Spinal cord (tissue), 10 donors: Measurements from ENCODE around the gene PLA2G2F. TPM values are rescaled to one million over a fixed set of nuclear protein-coding genes. Genes with fewer than 3 reads are reported as not detected.

Experiments used
- DNase-seq, 6 donors: peaks; one replicate each; pipeline versions ENCODE4 v3.0.0 to v3.0.0-alpha.2; 2013 to 2015; ENCODE audit warnings: low spot score in 6 of 6, low read depth in 4 of 6
- H3K27ac ChIP-seq: one replicate; pipeline ENCODE4 v1.5.1; 2013; ENCODE audit warnings: low read depth, low read length, control low read depth
- H3K27me3 ChIP-seq: one replicate; pipeline ENCODE4 v1.6.1; 2013; ENCODE audit warnings: low read length; ENCODE audit not compliant: control insufficient read depth, insufficient read depth
- H3K36me3 ChIP-seq: one replicate; pipeline ENCODE4 v1.6.1; 2013; ENCODE audit warnings: low read length; ENCODE audit not compliant: control insufficient read depth, insufficient read depth
- H3K4me1 ChIP-seq: one replicate; pipeline ENCODE4 v1.6.1; 2013; ENCODE audit warnings: low read length; ENCODE audit not compliant: control insufficient read depth, insufficient read depth
- H3K4me3 ChIP-seq: one replicate; pipeline ENCODE4 v1.5.1; 2013; ENCODE audit warnings: low read depth, low read length, control low read depth
- H3K9me3 ChIP-seq: one replicate; pipeline ENCODE4 v1.6.1; 2013; ENCODE audit warnings: low read length; ENCODE audit not compliant: control insufficient read depth, insufficient read depth
- WGBS: methylation state at CpG from one replicate; pipeline ENCODE4 v1.1.5; 2013; ENCODE audit warnings: missing lambda C conversion rate; ENCODE audit not compliant: insufficient coverage; 5-methylcytosine and 5-hydroxymethylcytosine counted together
- polyA plus RNA-seq, 2 donors: library from polyadenylated mRNA; unstranded; fragments of 120-200 nt; gene quantifications; one replicate each; pipeline ENCODE4 v1.2.1, GENCODE V29; 2013; ENCODE audit not compliant: insufficient read length in 2 of 2
- total RNA-seq, 2 donors: library from RNA; depleted of rRNA in 1 of 2; stranded (reverse); fragments of 120-200 nt in 1 of 2; fragments of >200 nt in 1 of 2; gene quantifications; one replicate each; pipeline versions ENCODE4 v1.2.3 to v1.2.4, GENCODE V29; 2013 to 2014
- donor health status: healthy.

Gene PLA2G2F
- total and polyA plus RNA-seq, 4 donors, result not detected

GRCh38 chr1:20185834-20186782 lies 47.0 kb downstream of the PLA2G2F start, which contains the start of the genes PLA2G2C and UBXN10:
Gene PLA2G2C (minus strand): TSS chr1:20186518. CDS start chr1:20177363, 9,155 bp downstream.
Gene UBXN10 (plus strand): TSS chr1:20186096. CDS start chr1:20190562, 4,466 bp downstream.
- DNase-seq, result peak in 3 of 6 donors; percentile 36 to 77 (median 70)
- peaks cover 5% of the 10 kb centered on the region for H3K27me3 ChIP-seq
- peaks cover 26% of the 10 kb centered on the region for H3K4me1 ChIP-seq
- peak within 1 kb of the TSS; percentile 46 for H3K4me3 ChIP-seq
- peak within 1 kb of the TSS; percentile 55 for H3K27ac ChIP-seq
- no peaks in the 10 kb centered on the region for H3K36me3 ChIP-seq
- 3% methylated on average over 45 of the region's 52 CpGs for WGBS
- no peaks in the 10 kb centered on the region for H3K9me3 ChIP-seq

DNA sequence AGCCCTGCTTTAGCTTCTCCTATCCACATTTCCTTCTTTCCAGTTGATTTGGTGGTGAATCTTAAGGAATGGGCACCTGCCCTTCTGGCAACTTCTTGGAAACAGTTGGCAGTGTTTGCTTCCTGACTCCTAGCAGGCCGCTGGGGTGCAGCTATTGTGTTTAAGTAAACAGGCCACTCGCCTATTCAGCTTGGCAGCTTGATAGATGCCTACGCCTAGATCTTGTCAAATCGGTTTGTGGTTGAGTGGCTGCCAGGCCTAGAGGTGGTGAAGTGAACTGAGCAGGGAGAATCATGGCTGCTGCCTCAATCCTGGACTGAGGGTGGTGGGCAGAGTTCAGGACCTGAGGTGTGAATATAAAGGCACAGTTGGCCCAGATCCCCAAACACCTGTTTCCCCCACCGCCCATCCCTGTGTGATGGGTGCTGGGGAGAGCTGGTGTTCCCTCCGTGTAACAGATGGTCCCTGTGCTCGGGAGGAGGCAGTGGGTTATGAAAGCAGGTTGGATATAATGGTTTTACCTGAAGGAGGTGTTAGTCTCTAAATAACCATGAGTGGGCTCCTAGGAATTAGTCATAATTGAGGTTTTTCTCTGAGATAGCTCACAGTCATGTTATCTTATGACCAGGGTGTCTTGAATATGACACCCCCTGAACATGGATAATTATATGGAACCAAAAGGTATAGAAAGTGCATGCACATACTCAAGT lies 48.1 kb downstream of the PLA2G2F start:
- no peak overlapping the region for H3K4me3 ChIP-seq
- peak overlapping the region; percentile 55 for H3K27ac ChIP-seq
- no peaks in the 10 kb centered on the region for H3K36me3 ChIP-seq
- H3K9me3 ChIP-seq, result no peaks in the 10 kb centered on the region
- peak in 2 of 6 donors; percentile 52 to 66 for DNase-seq
- H3K27me3 ChIP-seq, result peaks cover 5% of the 10 kb centered on the region
- 47% methylated on average over 6 of the region's 7 CpGs for WGBS
- H3K4me1 ChIP-seq, result peaks cover 30% of the 10 kb centered on the region

GRCh38 chr1:20187813-20188454 lies 48.8 kb downstream of the PLA2G2F start:
- Histone ChIP-seq H3K27me3 (peaks cover 5% of the 10 kb centered on the region), H3K4me3 (no peak overlapping the region), H3K27ac (peak overlapping the region; percentile 27), H3K4me1 (peaks cover 30% of the 10 kb centered on the region), H3K36me3 (no peaks in the 10 kb centered on the region), H3K9me3 (no peaks in the 10 kb centered on the region)
- 53% methylated on average over 4 of the region's 4 CpGs for WGBS
- DNase-seq, result no peak

DNA sequence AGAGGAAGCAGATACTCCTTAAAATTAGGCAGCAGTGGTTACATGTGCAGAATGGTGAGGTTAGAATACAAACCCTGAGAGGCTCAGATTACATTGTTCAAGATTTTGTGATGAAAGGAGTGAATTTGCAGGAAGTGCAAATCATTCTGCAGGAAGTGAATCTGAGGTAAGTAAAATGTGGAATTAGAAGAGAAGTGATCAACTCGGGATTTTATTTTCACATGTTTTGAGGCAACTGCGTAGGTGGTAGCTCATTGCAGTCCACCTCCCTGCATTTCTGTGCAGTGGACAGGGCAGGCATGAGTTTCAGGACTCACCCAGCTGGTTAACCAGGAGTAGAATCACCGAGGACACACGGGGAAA lies 49.3 kb downstream of the PLA2G2F start:
- Histone ChIP-seq H3K36me3 (no peaks in the 10 kb centered on the region), H3K27ac (peak overlapping the region; percentile 27), H3K4me3 (no peak overlapping the region), H3K9me3 (no peaks in the 10 kb centered on the region), H3K27me3 (peaks cover 5% of the 10 kb centered on the region), H3K4me1 (peaks cover 30% of the 10 kb centered on the region)
- 95% methylated on average over 4 of the region's 4 CpGs for whole genome bisulfite sequencing
- no peak for DNase-seq

DNA sequence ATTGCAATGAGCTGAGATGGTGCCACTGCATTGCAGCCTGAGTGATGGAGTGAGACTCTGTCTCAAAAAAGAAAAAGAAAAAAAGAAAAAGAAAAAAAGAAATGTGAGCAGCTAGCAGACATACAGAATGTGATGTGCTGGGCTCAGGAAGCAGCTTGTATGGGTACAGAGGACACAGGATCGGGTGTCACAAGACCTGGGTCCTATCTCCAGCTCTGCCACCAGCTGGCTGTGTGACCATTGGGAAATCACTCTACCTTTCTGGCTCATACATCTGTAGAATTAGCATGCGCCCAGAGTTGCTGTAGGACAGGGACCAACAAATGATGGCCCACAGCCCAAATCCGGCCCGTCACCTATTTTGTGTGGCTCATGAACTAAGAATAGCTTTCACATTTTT lies 50.5 kb downstream of the PLA2G2F start:
- peaks cover 30% of the 10 kb centered on the region for H3K4me1 ChIP-seq
- no peak for DNase-seq
- no peaks in the 10 kb centered on the region for H3K36me3 ChIP-seq
- no peak overlapping the region for H3K4me3 ChIP-seq
- WGBS, result 56% methylated on average over 4 of the region's 4 CpGs
- H3K9me3 ChIP-seq, result no peaks in the 10 kb centered on the region
- H3K27me3 ChIP-seq, result peaks cover 5% of the 10 kb centered on the region
- no peak overlapping the region for H3K27ac ChIP-seq

DNA sequence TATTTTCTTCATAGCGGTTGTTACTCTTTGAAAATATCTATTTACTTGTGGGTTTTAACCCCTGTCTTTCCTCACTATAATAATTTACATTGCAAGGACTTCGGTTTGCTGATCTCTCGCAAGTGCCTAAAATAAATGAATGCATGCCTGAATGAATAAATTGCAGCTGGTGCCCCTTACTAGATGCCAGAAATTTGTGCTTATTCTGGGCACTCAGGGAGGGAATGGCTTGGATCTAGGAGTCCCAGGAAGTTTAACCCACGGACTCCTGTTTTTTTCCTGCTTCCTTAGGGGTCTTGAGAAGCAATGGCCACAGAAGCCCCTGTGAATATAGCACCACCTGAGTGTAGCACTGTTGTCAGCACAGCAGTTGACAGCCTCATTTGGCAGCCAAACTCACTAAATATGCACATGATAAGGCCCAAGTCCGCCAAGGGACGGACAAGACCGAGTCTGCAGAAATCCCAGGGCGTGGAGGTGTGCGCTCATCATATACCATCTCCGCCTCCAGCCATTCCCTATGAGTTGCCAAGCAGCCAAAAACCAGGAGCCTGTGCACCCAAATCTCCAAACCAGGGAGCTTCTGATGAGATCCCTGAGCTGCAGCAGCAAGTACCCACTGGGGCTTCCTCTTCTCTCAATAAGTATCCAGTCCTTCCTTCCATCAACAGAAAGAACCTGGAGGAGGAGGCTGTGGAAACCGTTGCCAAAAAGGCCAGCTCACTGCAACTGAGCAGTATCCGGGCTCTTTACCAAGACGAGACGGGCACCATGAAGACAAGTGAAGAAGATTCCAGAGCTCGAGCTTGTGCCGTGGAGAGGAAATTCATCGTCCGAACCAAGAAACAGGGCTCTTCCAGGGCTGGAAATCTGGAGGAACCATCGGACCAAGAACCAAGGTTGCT lies 51.4 kb downstream of the PLA2G2F start:
- 85% methylated on average over 16 of the region's 19 CpGs for WGBS
- no peak for DNase-seq
- Histone ChIP-seq H3K4me3 (no peak overlapping the region), H3K36me3 (no peaks in the 10 kb centered on the region), H3K9me3 (no peaks in the 10 kb centered on the region), H3K27me3 (peaks cover 4% of the 10 kb centered on the region), H3K4me1 (peaks cover 28% of the 10 kb centered on the region), H3K27ac (no peak overlapping the region)

GRCh38 chr1:20191266-20191825 lies 52.2 kb downstream of the PLA2G2F start:
- Histone ChIP-seq H3K9me3 (no peaks in the 10 kb centered on the region), H3K27ac (no peak overlapping the region), H3K4me3 (no peak overlapping the region), H3K27me3 (peaks cover 2% of the 10 kb centered on the region), H3K4me1 (peaks cover 19% of the 10 kb centered on the region), H3K36me3 (no peaks in the 10 kb centered on the region)
- peak in 1 of 6 donors; percentile 40 for DNase-seq
- WGBS, result 74% methylated on average over 12 of the region's 12 CpGs

DNA sequence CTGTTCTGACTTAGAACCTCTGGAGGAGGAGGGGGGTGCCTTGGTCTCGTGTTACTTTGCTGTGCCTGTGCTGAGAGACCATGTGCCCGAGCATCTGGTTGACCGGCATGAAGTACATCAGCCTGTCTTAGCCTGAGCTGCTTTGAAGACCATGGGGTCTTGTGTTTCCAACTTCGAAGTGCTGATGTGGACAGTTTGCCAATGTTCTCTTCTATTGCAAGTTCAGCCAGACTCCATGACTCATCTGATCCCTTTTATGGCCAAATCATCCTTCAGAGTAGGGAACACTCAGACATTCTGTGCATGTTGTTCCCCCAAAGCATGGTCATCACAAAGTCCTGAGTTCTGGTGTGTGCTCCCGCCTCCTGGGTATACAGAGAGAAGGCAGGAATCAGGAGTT lies 53.2 kb downstream of the PLA2G2F start:
- no peak for DNase-seq
- Histone ChIP-seq H3K27ac (no peak overlapping the region), H3K9me3 (no peaks in the 10 kb centered on the region), H3K27me3 (peaks cover 2% of the 10 kb centered on the region), H3K4me3 (no peak overlapping the region), H3K36me3 (no peaks in the 10 kb centered on the region), H3K4me1 (peaks cover 11% of the 10 kb centered on the region)
- WGBS, result 81% methylated on average over 5 of the region's 5 CpGs
